Uterus (tissue), 4 donors: Measurements from ENCODE around the gene DPH5. TPM values are rescaled to one million over a fixed set of nuclear protein-coding genes. Genes with fewer than 3 reads are reported as not detected.

ENCODE experiments used
- DNase-seq, 2 donors: peaks; one replicate each; pipeline ENCODE4 v3.0.0-alpha.2; 2019 to 2020
- H3K27ac ChIP-seq, 2 donors: fragments of 200-600 bp; sonication (generic); 1 replicate in 1 of 2; 2 replicates in 1 of 2; pipeline ENCODE4 v1.5.1; 2016 to 2018
- H3K27me3 ChIP-seq, 2 donors: fragments of 200-600 bp; sonication (generic); one replicate each; pipeline ENCODE4 v1.5.1; 2018 to 2019; ENCODE audit warnings: control low read depth in 1 of 2
- H3K36me3 ChIP-seq, 2 donors: fragments of 200-600 bp; sonication (generic); one replicate each; pipeline ENCODE4 v1.5.1; 2019; ENCODE audit warnings: control low read depth in 1 of 2
- H3K4me1 ChIP-seq, 2 donors: fragments of 200-600 bp; sonication (generic); one replicate each; pipeline ENCODE4 v1.5.1; 2018 to 2019; ENCODE audit warnings: control low read depth in 1 of 2
- H3K4me3 ChIP-seq, 2 donors: fragments of 200-600 bp; sonication (generic); 1 replicate in 1 of 2; 2 replicates in 1 of 2; pipeline ENCODE4 v1.5.1; 2018 to 2019; ENCODE audit warnings: mild to moderate bottlenecking in 1 of 2
- H3K9me3 ChIP-seq, 2 donors: fragments of 200-600 bp; sonication (generic); one replicate each; pipeline ENCODE4 v1.5.1; 2019; ENCODE audit warnings: control low read depth in 1 of 2
- POLR2A ChIP-seq, 2 donors: fragments of 450-650 bp; IDR thresholded peaks; one replicate each; pipeline ENCODE4 v1.6.1; 2016; ENCODE audit warnings: antibody characterized with exemption in 2 of 2, mild to moderate bottlenecking in 1 of 2, moderate library complexity in 1 of 2
- intact Hi-C: fragments of 100-400 bp; cut with DNase I; formaldehyde crosslinking; loops from one replicate; pipeline ENCODE4 v1.15.1; 2023; ENCODE audit warnings: low total_unique reads
- total RNA-seq, 4 donors: library from RNA; depleted of rRNA in 3 of 4; stranded (reverse); fragments of >200 nt in 3 of 4; gene quantifications; one replicate each; pipeline versions ENCODE4 v1.1.0 to v1.2.4, GENCODE V29; 2014 to 2023
- TF ChIP-seq, protein P1 (sequence below), 4 experiments: fragments of 200-600 bp in 2 of 4; fragments of 450-650 bp in 2 of 4; sonication (generic) in 2 of 4; IDR thresholded peaks; one replicate each; pipeline ENCODE4 v1.5.1; 2016 to 2019; ENCODE audit warnings: antibody characterized with exemption in 4 of 4, mild to moderate bottlenecking in 2 of 4, moderate library complexity in 1 of 4
- donor health status: DM: yes; HTN: yes; CAD: no.

The DPH5 gene
- total RNA-seq, 4 donors from 2014 or later = 5.6 to 46.8 (median 21.6) TPM

DNA sequence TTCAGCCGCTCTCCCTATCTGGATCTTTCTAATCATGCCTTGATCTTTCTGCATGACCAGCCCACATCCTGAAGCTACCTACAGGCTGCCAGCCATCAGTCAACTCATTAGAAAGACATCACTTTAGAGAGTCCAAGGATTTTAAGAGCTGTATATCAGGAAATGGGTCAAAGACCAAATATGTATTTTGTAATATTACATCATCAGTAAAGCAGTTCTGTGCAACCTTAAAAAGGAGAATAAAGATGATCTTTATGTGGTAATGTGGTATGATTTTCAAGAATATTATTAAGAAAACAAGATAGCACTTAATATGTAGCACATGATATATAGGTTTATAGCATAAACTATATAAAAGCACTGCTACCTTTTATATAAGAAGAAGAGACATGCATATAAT, 82.1 kb downstream of the DPH5 start:
- intact Hi-C loops = no loop called here
- no peaks in the 10 kb centered on the region for H3K4me1 ChIP-seq
- no peaks in the 10 kb centered on the region for H3K9me3 ChIP-seq
- H3K4me3 ChIP-seq = no peak overlapping the region
- H3K27ac ChIP-seq = no peak overlapping the region
- no peaks in the 10 kb centered on the region for H3K36me3 ChIP-seq
- no peaks in the 10 kb centered on the region for H3K27me3 ChIP-seq
- DNase-seq = no peak
- TF ChIP-seq, protein P1, sequence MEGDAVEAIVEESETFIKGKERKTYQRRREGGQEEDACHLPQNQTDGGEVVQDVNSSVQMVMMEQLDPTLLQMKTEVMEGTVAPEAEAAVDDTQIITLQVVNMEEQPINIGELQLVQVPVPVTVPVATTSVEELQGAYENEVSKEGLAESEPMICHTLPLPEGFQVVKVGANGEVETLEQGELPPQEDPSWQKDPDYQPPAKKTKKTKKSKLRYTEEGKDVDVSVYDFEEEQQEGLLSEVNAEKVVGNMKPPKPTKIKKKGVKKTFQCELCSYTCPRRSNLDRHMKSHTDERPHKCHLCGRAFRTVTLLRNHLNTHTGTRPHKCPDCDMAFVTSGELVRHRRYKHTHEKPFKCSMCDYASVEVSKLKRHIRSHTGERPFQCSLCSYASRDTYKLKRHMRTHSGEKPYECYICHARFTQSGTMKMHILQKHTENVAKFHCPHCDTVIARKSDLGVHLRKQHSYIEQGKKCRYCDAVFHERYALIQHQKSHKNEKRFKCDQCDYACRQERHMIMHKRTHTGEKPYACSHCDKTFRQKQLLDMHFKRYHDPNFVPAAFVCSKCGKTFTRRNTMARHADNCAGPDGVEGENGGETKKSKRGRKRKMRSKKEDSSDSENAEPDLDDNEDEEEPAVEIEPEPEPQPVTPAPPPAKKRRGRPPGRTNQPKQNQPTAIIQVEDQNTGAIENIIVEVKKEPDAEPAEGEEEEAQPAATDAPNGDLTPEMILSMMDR (IDR thresholded peaks at IDR 0.05) = no peak

DNA sequence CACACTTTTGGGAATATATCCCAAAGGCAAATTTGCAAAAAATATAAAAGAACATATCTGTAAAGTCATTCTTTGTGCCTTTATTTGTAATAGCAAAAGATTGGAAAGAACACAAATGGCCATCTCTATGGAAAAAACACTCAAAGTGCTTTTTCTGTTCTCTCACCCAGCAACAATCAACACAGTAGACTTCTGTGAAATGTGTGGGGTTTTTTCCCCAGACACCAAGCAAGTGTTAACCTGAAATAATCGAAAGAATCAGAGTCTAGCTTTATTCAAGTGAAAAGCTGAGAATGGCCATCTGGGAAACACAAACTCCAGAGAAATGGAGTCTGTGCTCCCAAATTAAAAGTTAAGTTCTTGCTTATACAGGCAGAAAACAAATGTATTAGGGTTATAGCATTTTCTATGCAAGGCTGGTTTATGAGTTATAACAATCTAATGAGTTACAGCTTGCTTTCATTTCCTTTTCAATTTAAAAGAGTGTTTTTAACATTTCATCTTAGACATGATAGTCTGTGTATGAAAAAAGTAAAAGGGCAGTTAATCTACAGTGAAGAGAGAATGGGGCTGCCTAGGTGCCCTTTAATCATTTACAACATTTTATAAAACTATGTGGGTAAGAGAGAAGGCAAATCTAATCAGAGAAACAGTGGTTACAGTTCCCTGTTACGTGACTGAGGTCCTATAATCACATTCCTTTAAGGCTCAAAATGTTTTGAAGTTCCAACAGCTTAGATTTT, 83.1 kb downstream of the DPH5 start:
- no peak overlapping the region for H3K27ac ChIP-seq
- H3K9me3 ChIP-seq = no peaks in the 10 kb centered on the region
- H3K4me1 ChIP-seq = no peaks in the 10 kb centered on the region
- H3K4me3 ChIP-seq = no peak overlapping the region
- no peaks in the 10 kb centered on the region for H3K36me3 ChIP-seq
- no peaks in the 10 kb centered on the region for H3K27me3 ChIP-seq
- TF ChIP-seq, protein P1 (IDR thresholded peaks at IDR 0.05) = no peak
- no peak for TF ChIP-seq POLR2A (IDR thresholded peaks at IDR 0.05)
- no peak for DNase-seq
- intact Hi-C loops = no loop called here

DNA sequence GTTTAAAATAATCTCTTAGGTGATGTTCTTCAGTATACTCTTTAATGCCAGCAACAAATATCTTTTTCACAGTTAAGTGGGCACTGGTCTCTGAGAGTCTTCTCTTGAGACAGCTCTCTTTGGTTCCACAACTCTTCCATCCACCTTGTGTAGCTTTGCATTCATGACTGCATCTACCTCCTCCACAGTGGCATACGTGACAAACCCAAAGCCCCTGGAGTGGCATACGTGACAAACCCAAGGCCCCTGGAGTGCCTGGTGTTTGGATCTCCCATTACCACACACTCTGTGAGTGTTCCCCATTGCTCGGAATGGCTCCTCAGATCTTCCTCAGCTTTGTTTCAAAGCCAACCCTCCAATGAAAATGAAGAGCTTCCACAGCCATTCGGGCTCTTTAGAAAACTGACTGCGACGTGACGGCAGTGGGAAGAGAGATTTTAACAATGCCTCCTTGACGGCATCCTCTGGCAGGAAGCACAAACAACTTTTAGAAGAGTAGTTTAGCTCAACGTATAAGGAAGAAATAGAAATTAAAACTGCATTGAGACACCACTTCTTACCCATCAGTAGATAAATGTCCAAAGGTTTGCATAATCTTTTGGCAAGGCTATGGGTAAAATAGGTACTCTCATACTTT, 83.9 kb downstream of the DPH5 start:
- no peak overlapping the region for H3K27ac ChIP-seq
- no peaks in the 10 kb centered on the region for H3K4me1 ChIP-seq
- no peaks in the 10 kb centered on the region for H3K27me3 ChIP-seq
- no peak overlapping the region for H3K4me3 ChIP-seq
- no peaks in the 10 kb centered on the region for H3K9me3 ChIP-seq
- intact Hi-C loops = no loop called here
- no peak for DNase-seq
- no peak for TF ChIP-seq POLR2A (IDR thresholded peaks at IDR 0.05)
- TF ChIP-seq, protein P1 (IDR thresholded peaks at IDR 0.05) = no peak
- no peaks in the 10 kb centered on the region for H3K36me3 ChIP-seq

DNA sequence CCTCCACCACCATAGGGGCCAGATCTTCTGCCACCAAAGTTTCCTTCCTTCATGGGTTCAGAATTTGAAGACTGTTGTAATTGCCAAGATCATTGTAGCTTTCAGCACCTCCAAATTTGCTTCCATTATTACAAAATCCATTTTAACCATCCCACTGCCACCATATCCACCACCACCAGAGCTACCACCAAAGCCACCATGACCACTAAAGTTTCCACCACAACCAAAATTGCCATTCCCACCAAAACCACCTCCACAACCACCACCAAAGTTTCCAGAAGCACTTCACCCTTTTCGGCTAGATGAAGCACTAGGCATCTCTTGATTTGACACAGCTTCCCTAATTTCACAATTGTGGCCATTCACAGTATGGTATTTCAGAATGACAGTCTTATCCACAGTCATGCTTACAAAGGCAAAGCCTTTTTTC, 84.5 kb downstream of the DPH5 start:
- intact Hi-C loops = no loop called here
- Histone ChIP-seq H3K27ac (no peak overlapping the region), H3K9me3 (no peaks in the 10 kb centered on the region), H3K36me3 (no peaks in the 10 kb centered on the region), H3K4me3 (no peak overlapping the region), H3K27me3 (no peaks in the 10 kb centered on the region), H3K4me1 (no peaks in the 10 kb centered on the region)
- TF ChIP-seq POLR2A (IDR thresholded peaks at IDR 0.05) = no peak
- TF ChIP-seq, protein P1 (IDR thresholded peaks at IDR 0.05) = no peak
- DNase-seq = no peak

Other genes with a start within 250 kb of the DPH5 start
- gene EXTL2, start 130.9 kb downstream of the DPH5 start, total RNA-seq = 10 to 100 TPM in 3 of 4 donors, 1 to 10 TPM in 1; 6.4 to 63.3 (median 18.9) TPM
- gene SLC30A7, start 129.7 kb downstream of the DPH5 start, total RNA-seq = 10 to 100 TPM; 15.1 to 53.0 (median 22.8) TPM
- gene S1PR1, start 211.2 kb upstream of the DPH5 start, total RNA-seq = 10 to 100 TPM; 25.6 to 97.9 (median 64.2) TPM